HepG2 (cell line): ENCODE measurements around the gene TUBA4A. TPM values are rescaled to one million over a fixed set of nuclear protein-coding genes. Genes with fewer than 3 reads are reported as not detected.

ENCODE experiments used
- ARNTL ChIP-seq: sonication (generic); formaldehyde crosslinking; IDR thresholded peaks from 2 replicates; pipeline ENCODE4 v1.4.0; 2020; ENCODE audit warnings: mild to moderate bottlenecking, missing genetic modification reagents
- CHD4 ChIP-seq: fragments of 200-600 bp; sonication (generic); IDR thresholded peaks from 2 replicates; pipeline ENCODE4 v1.7.0; 2017; ENCODE audit warnings: mild to moderate bottlenecking, low read length, borderline replicate concordance
- HCFC1 ChIP-seq: fragments of 150-350 bp; IDR thresholded peaks from 2 replicates; pipeline ENCODE4 v1.6.1; 2014; ENCODE audit warnings: low read depth, low read length
- PRDM10 ChIP-seq: sonication (generic); formaldehyde crosslinking; IDR thresholded peaks from 2 replicates; pipeline ENCODE4 v1.4.0; 2020; ENCODE audit warnings: low read depth, missing genetic modification reagents
- PRMT3 ChIP-seq: sonication (generic); formaldehyde crosslinking; IDR thresholded peaks from 2 replicates; pipeline ENCODE4 v1.8.1; 2022; ENCODE audit warnings: low read depth, mild to moderate bottlenecking, moderate library complexity, missing genetic modification reagents, borderline replicate concordance
- TCF7L2 ChIP-seq: IDR thresholded peaks from 2 replicates; pipeline ENCODE4 v1.6.1; 2011; ENCODE audit warnings: mild to moderate bottlenecking, low read depth, low read length, moderate library complexity
- ZBTB49 ChIP-seq: sonication (generic); formaldehyde crosslinking; IDR thresholded peaks from 2 replicates; pipeline ENCODE4 v1.4.0; 2020; ENCODE audit warnings: missing genetic modification reagents, borderline replicate concordance
- ZMYM3 ChIP-seq: sonication (generic); formaldehyde crosslinking; IDR thresholded peaks from 2 replicates; pipeline ENCODE4 v1.5.1; 2020; ENCODE audit warnings: mild to moderate bottlenecking, missing genetic modification reagents
- ZNF451 ChIP-seq: sonication (generic); formaldehyde crosslinking; IDR thresholded peaks from 2 replicates; pipeline ENCODE4 v1.5.0; 2020; ENCODE audit warnings: mild to moderate bottlenecking, missing genetic modification reagents
- ZNF597 ChIP-seq: sonication (generic); formaldehyde crosslinking; IDR thresholded peaks from 2 replicates; pipeline ENCODE4 v1.5.0; 2020; ENCODE audit warnings: missing genetic modification reagents
- ZNF629 ChIP-seq: sonication (generic); formaldehyde crosslinking; conservative IDR thresholded peaks from 2 replicates; pipeline ENCODE4 v1.5.0; 2020; ENCODE audit warnings: missing genetic modification reagents
- ZNF777 ChIP-seq: sonication (generic); formaldehyde crosslinking; IDR thresholded peaks from 2 replicates; pipeline ENCODE4 v1.4.0; 2020; ENCODE audit warnings: missing genetic modification reagents
- polyA plus RNA-seq, 8 experiments: library from polyadenylated mRNA; depleted of rRNA in 3 of 8; stranded (reverse) in 7 of 8; unstranded in 1 of 8; fragments of >200 nt; fragmentation: Illumina TruSeq in 4 of 8; extraction: Trizol in 4 of 8; gene quantifications; 2 replicates each; pipeline versions ENCODE4 v1.2.1 to v1.2.3, GENCODE V29; 2011 to 2016; ENCODE audit warnings: low read depth in 4 of 8, missing spikeins in 1 of 8, mixed read lengths in 1 of 8; ENCODE audit not compliant: insufficient read depth in 1 of 8
- total RNA-seq, 5 experiments: library from RNA; depleted of rRNA; stranded (reverse); fragments of >200 nt; fragmentation: Illumina TruSeq; extraction: Trizol; gene quantifications; 2 replicates each; pipeline ENCODE4 v1.2.3, GENCODE V29; 2016; ENCODE audit warnings: low read depth in 1 of 5

The TUBA4A gene
- total and polyA plus RNA-seq, 2 of the 13 experiments (the other 11 are each of a cell fraction or from before 2014, with no cell fraction given) = 1.3 to 12.7 TPM

GRCh38 chr2:219289195-219289536 lies 35.4 kb upstream of the TUBA4A start (continued):
- TF ChIP-seq PRDM10 (CRISPR knock-in tag) (no peak), ZNF777 (CRISPR knock-in tag) (no peak), ARNTL (CRISPR knock-in tag) (no peak), ZBTB49 (no peak), ZMYM3 (CRISPR knock-in tag) (peak; percentile 84), TCF7L2 (no peak), ZNF629 (CRISPR knock-in tag) (peak; percentile 96), PRMT3 (CRISPR knock-in tag) (no peak), ZNF597 (no peak), ZNF451 (CRISPR knock-in tag) (no peak), CHD4 (0 out of 2 replicates have a peak, but pooled peaks have one; percentile 47), HCFC1 (no peak)
